ENCODE data around the gene SLC5A8.

The SLC5A8 gene, protein sequence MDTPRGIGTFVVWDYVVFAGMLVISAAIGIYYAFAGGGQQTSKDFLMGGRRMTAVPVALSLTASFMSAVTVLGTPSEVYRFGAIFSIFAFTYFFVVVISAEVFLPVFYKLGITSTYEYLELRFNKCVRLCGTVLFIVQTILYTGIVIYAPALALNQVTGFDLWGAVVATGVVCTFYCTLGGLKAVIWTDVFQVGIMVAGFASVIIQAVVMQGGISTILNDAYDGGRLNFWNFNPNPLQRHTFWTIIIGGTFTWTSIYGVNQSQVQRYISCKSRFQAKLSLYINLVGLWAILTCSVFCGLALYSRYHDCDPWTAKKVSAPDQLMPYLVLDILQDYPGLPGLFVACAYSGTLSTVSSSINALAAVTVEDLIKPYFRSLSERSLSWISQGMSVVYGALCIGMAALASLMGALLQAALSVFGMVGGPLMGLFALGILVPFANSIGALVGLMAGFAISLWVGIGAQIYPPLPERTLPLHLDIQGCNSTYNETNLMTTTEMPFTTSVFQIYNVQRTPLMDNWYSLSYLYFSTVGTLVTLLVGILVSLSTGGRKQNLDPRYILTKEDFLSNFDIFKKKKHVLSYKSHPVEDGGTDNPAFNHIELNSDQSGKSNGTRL

DNA sequence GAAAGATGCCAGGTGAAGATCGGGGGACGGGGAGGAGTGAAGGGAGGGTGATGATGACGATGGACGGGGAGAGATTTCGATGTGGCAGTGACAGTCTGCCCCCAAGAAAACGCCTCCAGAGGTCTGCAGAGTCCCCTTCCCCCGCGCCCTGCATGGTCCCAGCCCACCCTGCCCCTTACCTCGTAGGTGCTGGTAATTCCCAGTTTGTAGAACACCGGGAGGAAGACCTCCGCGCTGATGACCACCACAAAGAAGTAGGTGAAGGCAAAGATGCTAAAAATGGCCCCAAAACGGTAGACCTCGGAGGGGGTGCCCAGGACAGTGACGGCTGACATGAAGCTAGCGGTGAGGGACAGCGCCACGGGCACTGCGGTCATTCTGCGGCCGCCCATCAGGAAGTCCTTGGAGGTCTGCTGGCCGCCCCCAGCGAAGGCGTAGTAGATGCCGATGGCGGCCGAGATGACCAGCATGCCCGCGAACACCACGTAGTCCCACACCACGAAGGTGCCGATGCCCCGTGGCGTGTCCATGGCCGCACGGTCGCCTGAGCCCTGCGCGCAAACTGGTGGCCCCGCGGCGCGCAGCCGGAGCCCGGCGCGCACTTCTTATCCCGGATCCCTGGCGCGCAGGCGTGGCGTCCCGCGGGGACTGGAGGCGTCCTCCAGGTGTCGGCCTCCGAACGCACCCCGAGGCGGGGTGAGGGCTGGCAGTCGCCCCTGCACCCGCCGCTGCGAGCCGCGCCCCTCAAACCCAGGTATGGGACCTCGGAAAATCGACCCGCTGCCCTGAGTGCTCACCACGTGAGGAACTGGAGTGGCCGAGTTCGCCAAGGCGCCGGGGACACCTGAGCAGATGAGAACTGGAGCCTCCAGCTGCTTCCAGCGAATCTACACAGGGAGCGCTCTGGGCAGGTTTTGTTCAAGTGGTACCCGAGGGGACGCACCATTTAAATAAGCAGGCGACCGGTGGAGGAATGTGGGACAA lies at the start of gene SLC5A8:
Gene SLC5A8 (minus strand): TSS at position 920 of the 984 bp plus-strand sequence. CDS start 390 bp downstream, at position 530.
- DNase-seq, result no peak

- no peak for DNase-seq
These were observed 47.3 kb upstream of the SLC5A8 start for GRCh38 chr12:101257357-101257756.

GRCh38 chr12:101256266-101256665 lies 46.2 kb upstream of the SLC5A8 start:
- DNase-seq, result no peak

DNA sequence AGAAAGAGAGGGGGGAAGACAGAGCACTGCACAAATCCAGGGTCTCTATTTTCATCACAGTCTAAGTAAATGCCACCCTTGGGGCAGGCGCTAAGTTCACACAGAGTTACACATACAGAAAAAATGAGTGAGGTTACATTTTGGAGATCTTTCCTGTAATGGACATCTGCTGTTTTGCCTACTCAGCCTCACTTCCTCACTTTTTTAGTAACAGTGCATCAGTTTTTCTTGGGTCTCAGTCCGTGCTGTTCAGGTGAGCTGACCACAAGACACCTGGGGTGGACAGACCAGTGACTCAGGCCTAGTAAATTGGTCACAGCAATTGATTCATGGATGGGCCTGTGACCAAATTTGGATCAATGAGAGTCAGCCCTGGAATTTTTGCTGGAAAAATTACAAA lies 33.6 kb upstream of the SLC5A8 start:
- DNase-seq, result no peak

DNA sequence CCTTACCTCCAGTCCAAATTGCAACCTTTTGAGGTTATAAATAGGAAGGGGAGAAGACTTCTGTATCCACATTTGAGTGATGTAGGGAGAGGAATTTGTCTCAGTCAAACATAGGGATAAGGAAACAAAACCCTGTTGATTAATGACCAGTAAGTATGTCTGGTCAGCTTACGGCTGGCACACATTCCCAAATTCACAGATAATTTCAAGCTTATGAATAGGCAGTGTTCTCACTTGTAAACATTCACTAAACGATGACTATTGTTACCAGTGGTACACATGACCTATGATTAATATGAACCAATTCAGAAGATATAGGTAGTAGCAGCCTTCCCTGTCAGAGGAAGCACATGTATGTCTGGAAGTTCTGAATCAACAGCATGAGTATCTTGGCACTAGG lies 33.0 kb upstream of the SLC5A8 start:
- DNase-seq, result no peak

DNA sequence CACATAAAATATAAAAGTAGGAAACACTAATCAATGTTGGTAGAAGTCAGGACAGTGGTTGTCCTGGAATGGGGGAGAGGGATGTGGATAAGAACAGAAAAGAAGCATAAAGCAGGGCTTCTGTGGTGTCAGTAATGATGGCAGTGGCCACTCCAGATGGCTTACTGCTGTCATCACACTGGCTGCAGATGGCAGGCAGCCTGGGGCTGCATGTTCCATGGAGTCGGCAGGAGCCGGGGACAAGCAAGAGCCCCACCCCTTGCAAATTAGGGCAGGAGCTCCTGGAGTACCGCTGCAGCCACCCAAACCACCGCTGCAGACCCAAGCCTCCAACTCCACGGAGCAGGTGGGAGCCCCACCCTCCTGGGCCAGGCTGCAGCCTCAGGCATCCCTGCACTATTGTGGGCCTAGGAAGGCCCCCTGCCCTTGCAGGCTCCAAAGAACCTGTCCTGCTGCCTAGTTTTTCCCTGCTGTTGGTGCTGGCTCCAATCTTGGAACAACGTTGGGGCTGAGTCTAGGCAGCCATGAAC lies 28.8 kb upstream of the SLC5A8 start:
- no peak for DNase-seq

DNA sequence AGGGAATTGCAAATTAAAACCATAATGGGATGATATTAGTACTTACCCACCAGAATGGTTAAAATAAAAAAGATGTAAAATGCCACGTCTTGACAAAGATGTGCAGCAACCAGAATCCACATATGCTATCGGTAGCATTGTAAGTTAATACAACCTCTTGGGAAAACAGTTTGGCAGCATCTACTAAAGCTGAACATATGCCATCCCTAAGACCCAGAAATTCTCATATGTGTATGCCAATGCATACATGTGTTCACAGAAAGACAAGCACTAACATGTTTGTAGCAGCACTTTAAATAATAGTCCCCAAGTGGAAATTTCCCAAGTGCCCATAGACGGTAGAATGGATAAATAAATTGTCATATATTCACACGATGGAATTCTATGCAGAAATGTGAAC lies 28.3 kb upstream of the SLC5A8 start:
- no peak for DNase-seq

- no peak for DNase-seq
These were observed 25.6 kb upstream of the SLC5A8 start for GRCh38 chr12:101235686-101236085.

GRCh38 chr12:101231636-101232035 lies 21.6 kb upstream of the SLC5A8 start:
- no peak for DNase-seq

DNA sequence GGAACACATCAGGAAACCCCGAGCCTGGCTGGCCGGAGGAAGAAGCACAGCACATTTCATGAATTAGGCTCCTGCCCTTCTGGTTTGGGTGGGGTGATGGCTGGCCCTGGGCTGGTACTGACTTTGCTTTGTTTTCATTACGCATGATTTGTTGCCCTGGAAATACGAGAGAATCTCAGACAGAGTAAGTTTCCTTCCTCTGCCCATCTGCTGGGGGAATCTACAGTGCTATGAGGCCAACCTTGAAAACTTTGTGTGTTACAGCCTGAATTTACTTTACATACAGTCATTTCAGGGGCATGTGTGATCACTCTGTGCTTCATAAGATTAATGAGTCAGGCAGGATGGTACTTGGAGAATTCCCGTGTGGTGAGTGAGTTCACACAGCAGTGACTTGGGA lies 20.5 kb upstream of the SLC5A8 start:
- DNase-seq, result no peak

DNA sequence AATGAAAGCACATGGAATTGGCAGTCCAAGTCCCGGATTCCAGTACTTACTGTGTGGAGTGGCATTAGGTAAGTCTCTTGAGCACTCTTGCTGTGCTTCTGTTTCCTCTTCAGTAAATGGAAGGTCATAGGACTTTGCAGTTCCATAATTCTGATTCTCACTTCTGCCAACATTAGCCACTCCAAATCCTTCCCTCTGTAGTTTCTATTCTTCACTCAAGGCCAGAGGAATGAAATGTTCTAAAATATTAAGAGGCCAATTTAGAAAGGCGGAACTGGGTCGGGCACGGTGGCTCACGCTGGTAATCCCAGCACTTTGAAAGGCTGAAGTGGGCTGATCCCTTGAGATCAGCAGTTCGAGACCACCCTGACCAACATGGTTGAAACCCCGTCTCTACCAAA lies 19.8 kb upstream of the SLC5A8 start:
- no peak for DNase-seq

- DNase-seq, result no peak
These were observed 11.3 kb upstream of the SLC5A8 start for GRCh38 chr12:101221301-101221700.

DNA sequence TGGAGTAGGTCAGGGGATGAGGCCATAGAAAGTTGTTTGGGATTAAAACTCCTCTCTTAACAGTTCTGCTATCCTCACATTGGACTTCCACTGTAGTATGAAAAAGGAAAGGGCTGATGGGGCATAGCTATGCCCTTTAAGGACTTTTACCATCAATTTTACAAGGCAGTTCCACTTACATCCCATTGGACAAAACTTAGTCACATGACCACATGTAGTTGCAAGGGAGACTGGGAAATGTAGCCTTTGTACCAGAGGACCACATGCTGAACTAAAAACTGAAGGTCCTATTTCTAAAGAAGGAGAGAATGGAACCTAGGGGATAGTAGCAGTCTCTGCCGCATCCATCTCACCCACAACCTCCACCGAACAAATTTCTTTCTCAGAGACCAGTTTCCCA lies 6.8 kb upstream of the SLC5A8 start:
- no peak for DNase-seq

GRCh38 chr12:101207086-101207780 lies 2.8 kb downstream of the SLC5A8 start:
- no peak for DNase-seq

DNA sequence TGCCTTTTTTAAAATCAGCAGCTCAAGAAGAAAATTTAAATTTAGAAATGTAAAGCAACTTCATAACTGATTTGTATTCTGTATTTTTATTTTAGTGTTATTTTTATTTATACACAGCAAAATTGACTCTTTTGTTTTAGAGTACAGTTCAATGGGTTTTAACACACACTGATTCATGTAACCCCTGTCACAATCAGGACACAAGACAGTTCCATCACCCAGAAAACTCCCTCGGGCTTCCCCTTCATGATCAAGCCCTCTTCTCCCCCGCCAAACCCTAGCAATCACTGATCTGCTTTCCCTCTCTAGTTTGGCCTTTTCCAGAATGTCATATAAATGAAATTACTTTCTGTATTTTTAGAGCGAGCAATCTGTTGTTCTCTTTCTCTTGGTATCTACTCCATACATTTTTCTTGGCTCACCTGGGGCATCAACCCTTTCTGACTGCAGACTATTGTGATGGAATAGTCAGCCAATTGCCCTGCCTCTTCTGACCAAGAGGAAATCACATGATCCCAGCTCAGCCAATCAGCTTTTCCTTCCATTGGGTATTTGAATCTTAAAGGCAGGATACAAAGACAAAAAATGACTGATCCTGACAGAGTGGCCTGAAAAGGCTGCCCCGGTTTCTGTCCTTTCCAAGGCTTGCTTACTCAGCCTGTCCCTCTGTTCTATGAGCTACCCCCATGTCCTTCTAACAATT lies 5.3 kb downstream of the SLC5A8 start:
- DNase-seq, result no peak

- DNase-seq, result no peak
These were observed 9.2 kb downstream of the SLC5A8 start for GRCh38 chr12:101200824-101201223.

DNA sequence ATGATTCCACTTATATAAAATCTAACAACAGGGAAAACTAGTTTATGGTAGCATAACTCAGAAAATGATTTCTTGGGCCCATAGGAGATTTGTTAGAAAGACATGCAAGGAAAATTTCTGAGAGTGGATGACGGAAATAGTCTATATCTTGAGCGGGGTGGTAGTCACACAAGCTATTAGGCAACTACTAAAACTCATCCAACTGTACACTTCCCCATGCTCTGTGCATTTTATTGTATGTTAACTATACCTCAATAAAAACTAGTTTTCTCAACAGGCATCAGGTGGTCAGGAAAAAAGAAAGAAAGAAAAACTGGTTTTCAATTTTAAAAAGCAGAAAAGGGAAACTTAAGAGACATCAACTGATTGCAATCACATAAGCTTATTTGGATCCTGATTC lies 9.9 kb downstream of the SLC5A8 start:
- no peak for DNase-seq

DNA sequence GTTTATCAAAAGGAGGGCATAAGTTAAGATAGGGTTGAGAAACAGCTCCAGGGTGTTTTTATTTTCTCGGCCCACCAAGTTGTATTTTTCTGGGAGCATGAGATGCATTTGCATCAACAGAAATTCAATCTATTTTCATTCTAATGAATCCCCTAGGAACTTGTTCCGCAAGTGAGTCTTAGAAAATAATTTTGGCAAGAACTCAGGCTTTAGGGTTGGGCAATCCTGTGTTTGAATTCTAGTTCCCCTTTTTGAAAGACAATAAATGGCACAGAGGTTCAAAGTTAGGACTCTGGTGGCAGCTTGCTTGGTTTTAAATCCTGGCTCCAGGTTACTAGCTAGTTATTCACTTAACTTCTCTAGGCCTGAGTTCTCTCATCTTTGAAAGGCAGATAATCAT lies 23.7 kb downstream of the SLC5A8 start:
- DNase-seq, result no peak

DNA sequence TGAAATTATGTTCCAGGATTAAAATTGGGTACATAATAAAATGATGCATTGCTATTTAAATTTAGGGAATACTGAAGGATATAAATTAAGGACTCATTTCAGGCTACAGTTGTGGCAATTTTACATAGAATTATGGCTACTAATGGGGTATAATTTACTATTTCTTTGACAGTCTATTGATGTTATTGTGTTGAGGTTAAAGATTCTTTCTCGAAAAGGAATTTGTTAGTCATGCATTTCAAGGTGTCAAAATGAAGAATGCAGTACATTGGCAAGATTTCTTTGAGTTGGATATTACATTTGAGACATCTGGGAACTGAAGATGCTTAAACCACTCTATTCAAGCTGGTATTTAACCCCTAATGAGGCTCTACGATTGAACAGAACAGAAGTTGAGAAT lies 28.3 kb downstream of the SLC5A8 start:
- no peak for DNase-seq

DNA sequence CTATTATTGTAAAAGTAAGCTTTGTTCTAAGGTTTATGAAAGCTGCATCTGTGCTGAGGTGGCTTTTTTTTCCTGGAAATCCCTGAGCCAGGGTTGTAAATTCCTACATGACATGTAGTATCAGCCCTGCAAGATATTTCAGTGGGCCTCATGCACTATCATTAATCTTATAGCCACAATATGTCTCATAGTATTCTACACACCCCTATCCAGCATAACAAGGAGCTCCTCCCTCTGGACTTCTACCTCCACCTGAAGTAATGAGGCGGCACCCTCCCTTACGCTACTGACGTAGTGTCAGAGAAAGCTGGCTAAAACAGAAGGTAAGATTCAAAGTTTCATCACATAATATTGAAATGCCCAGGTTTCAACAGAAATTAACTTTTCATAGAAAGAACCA lies 35.5 kb downstream of the SLC5A8 start:
- DNase-seq, result no peak

DNA sequence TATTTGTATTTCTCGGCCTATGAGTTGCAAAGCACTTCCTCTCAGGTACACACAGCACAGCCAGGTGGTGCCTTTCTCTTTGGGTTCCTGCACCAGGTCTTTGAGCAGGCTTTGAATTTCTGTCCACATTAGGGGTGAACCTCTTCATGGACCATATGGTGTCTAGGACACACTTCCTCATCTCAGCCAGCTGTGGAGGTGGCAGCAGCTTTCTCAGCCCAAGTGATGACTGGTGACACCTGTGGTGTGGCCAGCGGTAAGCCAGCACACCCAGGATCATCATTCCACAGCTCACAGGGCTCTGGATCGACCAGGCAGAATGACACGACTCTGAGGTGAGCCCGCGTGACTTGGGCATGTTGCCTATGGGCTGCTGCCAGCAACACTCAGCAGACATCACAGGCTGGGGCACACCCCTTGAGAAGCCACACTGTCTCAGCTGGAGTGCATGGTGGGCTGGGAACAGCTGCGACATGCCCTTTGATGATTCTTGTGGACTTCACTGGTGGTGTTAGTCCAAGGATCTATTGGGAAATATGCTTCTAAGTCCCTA lies 36.8 kb downstream of the SLC5A8 start:
- no peak for DNase-seq

DNA sequence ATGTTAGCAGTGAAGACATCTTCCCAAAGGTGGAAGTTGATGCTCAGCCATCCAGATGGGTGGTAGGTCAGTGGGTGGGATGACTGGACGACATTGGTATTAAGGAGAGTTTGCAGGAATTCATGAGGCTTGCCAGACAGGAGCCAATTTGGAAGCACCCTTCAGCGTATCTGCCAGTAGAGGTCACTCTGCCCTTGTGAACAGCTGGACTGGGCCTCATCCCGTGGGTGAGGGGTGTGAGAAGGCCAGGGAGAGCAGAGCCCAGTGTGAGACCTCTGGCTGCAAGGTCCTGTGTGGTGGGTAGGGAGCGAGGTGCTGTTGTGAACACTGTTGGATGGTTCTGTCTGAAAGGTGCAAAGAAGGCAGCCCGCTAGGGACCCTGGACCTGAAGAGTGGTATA lies 37.7 kb downstream of the SLC5A8 start:
- DNase-seq, result no peak

Measured in NCI-H1436 treated with DMSO at 0.1 percent for 48 hours (cell line).